Pons (tissue), 1 donor: Measurements from ENCODE around the gene CNOT6.

Experiments used
- DNase-seq: peaks from one replicate; pipeline ENCODE4 v3.0.0-alpha.2; 2016; ENCODE audit warnings: low spot score

CNOT6 gene

GRCh38 chr5:180619563-180619915, 125.4 kb downstream of the CNOT6 start:
- no peak for DNase-seq

- no peak for DNase-seq
Measured at GRCh38 chr5:180620014-180620413, 125.8 kb downstream of the CNOT6 start.

- DNase-seq: no peak
Measured at GRCh38 chr5:180621311-180621710, 127.1 kb downstream of the CNOT6 start.

GRCh38 chr5:180622910-180623309, 128.7 kb downstream of the CNOT6 start:
- DNase-seq: no peak

- no peak for DNase-seq
Measured at GRCh38 chr5:180623411-180623834, 129.2 kb downstream of the CNOT6 start.

GRCh38 chr5:180623844-180624243, 129.7 kb downstream of the CNOT6 start:
- no peak for DNase-seq

GRCh38 chr5:180624587-180624986, 130.4 kb downstream of the CNOT6 start:
- DNase-seq: no peak

- no peak for DNase-seq
Measured at GRCh38 chr5:180625125-180625790, 131.1 kb downstream of the CNOT6 start.

GRCh38 chr5:180625791-180626660, 131.8 kb downstream of the CNOT6 start:
- DNase-seq: no peak

GRCh38 chr5:180626661-180627385, 132.6 kb downstream of the CNOT6 start:
- DNase-seq: no peak

GRCh38 chr5:180627386-180628120, 133.4 kb downstream of the CNOT6 start:
- no peak for DNase-seq
